Measurements from ENCODE around the gene SLC35B2.

The SLC35B2 gene

GRCh38 chr6:44251576-44252524 is 5.5 kb downstream of the SLC35B2 start:
- DNase-seq = no peak

- no peak for DNase-seq
Observed at GRCh38 chr6:44250718-44251123, 6.6 kb downstream of the SLC35B2 start.

GRCh38 chr6:44250067-44250717 is 7.1 kb downstream of the SLC35B2 start:
- DNase-seq = no peak

GRCh38 chr6:44249082-44249748 is 8.1 kb downstream of the SLC35B2 start:
- DNase-seq = no peak

- DNase-seq = no peak
Observed at GRCh38 chr6:44248579-44248978, 8.7 kb downstream of the SLC35B2 start.

- DNase-seq = peak; percentile 77 to 78
Observed at GRCh38 chr6:44247338-44248302, 9.7 kb downstream of the SLC35B2 start.

GRCh38 chr6:44246663-44247337 is 10.5 kb downstream of the SLC35B2 start, which contains the start of gene HSP90AB1:
TSS of gene HSP90AB1 (plus strand) at chr6:44247101. CDS start at chr6:44248630, 1,529 bp downstream.
- DNase-seq = peak; percentile 96 to 98

GRCh38 chr6:44245912-44246662 is 11.2 kb downstream of the SLC35B2 start:
- peak; percentile 61 to 72 for DNase-seq

- DNase-seq = no peak
Observed at GRCh38 chr6:44245391-44245911, 11.9 kb downstream of the SLC35B2 start.

GRCh38 chr6:44243345-44243744 is 14.0 kb downstream of the SLC35B2 start:
- no peak for DNase-seq

GRCh38 chr6:44238687-44239350 is 18.5 kb downstream of the SLC35B2 start:
- no peak for DNase-seq

GRCh38 chr6:44237813-44238433 is 19.4 kb downstream of the SLC35B2 start:
- peak; percentile 71 to 86 for DNase-seq

GRCh38 chr6:44237021-44237812 is 20.1 kb downstream of the SLC35B2 start:
- DNase-seq = peak; percentile 91 to 93

GRCh38 chr6:44235891-44236516 is 21.3 kb downstream of the SLC35B2 start:
- DNase-seq = no peak

GRCh38 chr6:44235269-44235668 is 22.1 kb downstream of the SLC35B2 start:
- no peak for DNase-seq

- peak in 1 of 2 donors; percentile 47 for DNase-seq
Observed at GRCh38 chr6:44234101-44235025, 23.0 kb downstream of the SLC35B2 start.

GRCh38 chr6:44233567-44234100 is 23.7 kb downstream of the SLC35B2 start:
- DNase-seq = no peak

Data from inflammatory macrophage treated with lipopolysaccharide for 1 hour (primary cell).